Peyer's patch (tissue), 4 donors: ENCODE measurements around the gene ARL8A. TPM values are rescaled to one million over a fixed set of nuclear protein-coding genes. Genes with fewer than 3 reads are reported as not detected.

Source experiments
- DNase-seq, 3 donors: peaks; one replicate each; pipeline ENCODE4 v3.0.0-alpha.2; 2017 to 2019
- H3K27ac ChIP-seq, 4 donors: fragments of 200-600 bp; sonication (generic); one replicate each; pipeline ENCODE4 v1.5.1; 2016 to 2019
- H3K27me3 ChIP-seq, 2 donors: fragments of 200-600 bp; sonication (generic); one replicate each; pipeline ENCODE4 v1.5.1; 2019
- H3K36me3 ChIP-seq, 3 donors: fragments of 200-600 bp; sonication (generic); one replicate each; pipeline ENCODE4 v1.5.1; 2016 to 2019
- H3K4me1 ChIP-seq, 4 donors: fragments of 200-600 bp; sonication (generic); one replicate each; pipeline ENCODE4 v1.5.1; 2016 to 2019
- H3K4me3 ChIP-seq, 4 donors: fragments of 200-600 bp; sonication (generic); 1 replicate in 3 of 4; 2 replicates in 1 of 4; pipeline ENCODE4 v1.5.1; 2016 to 2019; ENCODE audit warnings: mild to moderate bottlenecking in 1 of 4
- H3K9me3 ChIP-seq, 4 donors: fragments of 200-600 bp; sonication (generic); one replicate each; pipeline ENCODE4 v1.5.1; 2016 to 2019; ENCODE audit warnings: mild to moderate bottlenecking in 1 of 4
- CTCF ChIP-seq, 6 experiments: fragments of 450-650 bp in 4 of 6; fragments of 200-600 bp in 2 of 6; sonication (generic) in 1 of 6; IDR thresholded peaks; one replicate each; pipeline ENCODE4 v1.5.1; 2017 to 2019; ENCODE audit warnings: antibody characterized with exemption in 6 of 6, mild to moderate bottlenecking in 3 of 6, moderate library complexity in 1 of 6
- POLR2A ChIP-seq, 2 donors: fragments of 450-650 bp; IDR thresholded peaks; one replicate each; pipeline ENCODE4 v1.5.1; 2017; ENCODE audit warnings: antibody characterized with exemption in 2 of 2, mild to moderate bottlenecking in 2 of 2, moderate library complexity in 2 of 2
- total RNA-seq, 4 donors: library from RNA; depleted of rRNA; stranded (reverse); fragments of >200 nt; gene quantifications; one replicate each; pipeline ENCODE4 v1.1.0, GENCODE V29; 2016

ARL8A gene
- total RNA-seq, 4 donors from 2014 or later = 25.7 to 37.1 (median 36.0) TPM

- H3K27me3 ChIP-seq = no peaks in the 10 kb centered on the region
- H3K36me3 ChIP-seq = no peaks in the 10 kb centered on the region
- H3K27ac ChIP-seq = no peak overlapping the region
- no peak overlapping the region for H3K4me3 ChIP-seq
- H3K9me3 ChIP-seq = no peaks in the 10 kb centered on the region
- no peak for TF ChIP-seq CTCF (IDR thresholded peaks at IDR 0.05)
- TF ChIP-seq POLR2A (IDR thresholded peaks at IDR 0.05) = no peak
- no peaks in the 10 kb centered on the region for H3K4me1 ChIP-seq
- no peak for DNase-seq
Measured at GRCh38 chr1:202176949-202177927, 32.7 kb upstream of the ARL8A start.

- no peaks in the 10 kb centered on the region for H3K4me1 ChIP-seq
- TF ChIP-seq POLR2A (IDR thresholded peaks at IDR 0.05) = no peak
- TF ChIP-seq CTCF (IDR thresholded peaks at IDR 0.05) = no peak
Measured at GRCh38 chr1:202173993-202174392, 29.5 kb upstream of the ARL8A start.

GRCh38 chr1:202172015-202172355 lies 27.4 kb upstream of the ARL8A start:
- no peak for DNase-seq
- H3K9me3 ChIP-seq = no peaks in the 10 kb centered on the region
- no peaks in the 10 kb centered on the region for H3K4me1 ChIP-seq
- no peaks in the 10 kb centered on the region for H3K36me3 ChIP-seq
- H3K27me3 ChIP-seq = no peaks in the 10 kb centered on the region
- TF ChIP-seq CTCF (IDR thresholded peaks at IDR 0.05) (no peak), POLR2A (IDR thresholded peaks at IDR 0.05) (no peak)
- H3K27ac ChIP-seq = no peak overlapping the region
- H3K4me3 ChIP-seq = no peak overlapping the region

More at GRCh38 chr1:202173993-202174392, 29.5 kb upstream of the ARL8A start:
- Histone ChIP-seq H3K4me3 (no peak overlapping the region), H3K27ac (no peak overlapping the region), H3K9me3 (no peaks in the 10 kb centered on the region), H3K27me3 (no peaks in the 10 kb centered on the region), H3K36me3 (no peaks in the 10 kb centered on the region)
- no peak for DNase-seq

- Histone ChIP-seq H3K36me3 (no peaks in the 10 kb centered on the region), H3K4me3 (no peak overlapping the region), H3K27me3 (no peaks in the 10 kb centered on the region), H3K9me3 (no peaks in the 10 kb centered on the region), H3K27ac (no peak overlapping the region), H3K4me1 (no peaks in the 10 kb centered on the region)
- TF ChIP-seq CTCF (IDR thresholded peaks at IDR 0.05) (no peak), POLR2A (IDR thresholded peaks at IDR 0.05) (no peak)
- no peak for DNase-seq
Measured at GRCh38 chr1:202171292-202172014, 26.9 kb upstream of the ARL8A start.

GRCh38 chr1:202170726-202171125 lies 26.2 kb upstream of the ARL8A start:
- no peak for TF ChIP-seq CTCF (IDR thresholded peaks at IDR 0.05)
- no peak for TF ChIP-seq POLR2A (IDR thresholded peaks at IDR 0.05)
- no peak for DNase-seq
- no peaks in the 10 kb centered on the region for H3K9me3 ChIP-seq
- no peak overlapping the region for H3K4me3 ChIP-seq
- H3K27ac ChIP-seq = no peak overlapping the region
- peaks cover 0 to 3% (median 0%) of the 10 kb centered on the region in 4 donors for H3K4me1 ChIP-seq
- H3K27me3 ChIP-seq = no peaks in the 10 kb centered on the region
- no peaks in the 10 kb centered on the region for H3K36me3 ChIP-seq
